CD14-positive monocyte (primary cell): Measurements from ENCODE around the gene IRS2. TPM values are rescaled to one million over a fixed set of nuclear protein-coding genes. Genes with fewer than 3 reads are reported as not detected.

Source experiments
- DNase-seq, 3 donors: peaks; one replicate each; pipeline ENCODE4 v3.0.0-alpha.2; 2011 to 2022
- H2AFZ ChIP-seq: 2 replicates; pipeline ENCODE4 v1.6.0; 2012; ENCODE audit warnings: mild to moderate bottlenecking, low read depth, low read length, inconsistent platforms; ENCODE audit not compliant: insufficient read depth, poor library complexity, severe bottlenecking
- H3K27ac ChIP-seq, 2 donors: 1 replicate in 1 of 2; 2 replicates in 1 of 2; pipeline ENCODE4 v1.5.1; 2012 to 2013; ENCODE audit warnings: low read length in 2 of 2, control low read depth in 1 of 2, inconsistent platforms in 1 of 2, low read depth in 1 of 2, mild to moderate bottlenecking in 1 of 2
- H3K27me3 ChIP-seq, 2 donors: one replicate each; pipeline versions ENCODE4 v1.6.0 to v1.6.1; 2011 to 2013; ENCODE audit warnings: low read length in 2 of 2; ENCODE audit not compliant: control insufficient read depth in 2 of 2, insufficient read depth in 2 of 2
- H3K36me3 ChIP-seq, 2 donors: replicated peaks in 1 of 2; 1 replicate in 1 of 2; 2 replicates in 1 of 2; pipeline versions ENCODE4 v1.5.1 to v1.6.1; 2012 to 2013; ENCODE audit warnings: low read length in 2 of 2, control low read depth in 1 of 2, inconsistent platforms in 1 of 2, mild to moderate bottlenecking in 1 of 2; ENCODE audit not compliant: insufficient read depth in 2 of 2, control insufficient read depth in 1 of 2
- H3K4me1 ChIP-seq, 2 donors: 1 replicate in 1 of 2; 2 replicates in 1 of 2; pipeline versions ENCODE4 v1.5.1 to v1.6.1; 2012 to 2013; ENCODE audit warnings: low read length in 2 of 2, control low read depth in 1 of 2, inconsistent platforms in 1 of 2, mild to moderate bottlenecking in 1 of 2, moderate library complexity in 1 of 2; ENCODE audit not compliant: insufficient read depth in 2 of 2, control insufficient read depth in 1 of 2
- H3K4me2 ChIP-seq: replicated peaks from 2 replicates; pipeline ENCODE3; 2012; ENCODE audit warnings: low read length, moderate library complexity, mild to moderate bottlenecking; ENCODE audit not compliant: poor library complexity, severe bottlenecking; ENCODE audit errors: extremely low read depth
- H3K4me3 ChIP-seq, 3 experiments: fragments of 200-600 bp in 1 of 3; sonication (generic) in 1 of 3; replicated peaks in 1 of 3; 1 replicate in 2 of 3; 2 replicates in 1 of 3; pipeline ENCODE4 v1.5.1; 2011 to 2013; ENCODE audit warnings: low read length in 3 of 3, mild to moderate bottlenecking in 3 of 3, control low read depth in 2 of 3, low read depth in 2 of 3, inconsistent platforms in 1 of 3, moderate library complexity in 1 of 3
- H3K79me2 ChIP-seq: 2 replicates; pipeline ENCODE4 v1.6.0; 2012; ENCODE audit warnings: mild to moderate bottlenecking, control low read depth, inconsistent platforms, low read length, moderate library complexity; ENCODE audit not compliant: insufficient read depth
- H3K9ac ChIP-seq: 2 replicates; pipeline ENCODE4 v1.6.0; 2017; ENCODE audit warnings: low read length, mild to moderate bottlenecking; ENCODE audit not compliant: insufficient read depth, poor library complexity, severe bottlenecking
- H3K9me3 ChIP-seq, 2 donors: replicated peaks in 1 of 2; 1 replicate in 1 of 2; 2 replicates in 1 of 2; pipeline versions ENCODE4 v1.5.1 to v1.6.1; 2012 to 2013; ENCODE audit warnings: low read length in 2 of 2, control low read depth in 1 of 2; ENCODE audit not compliant: control insufficient read depth in 1 of 2, insufficient read depth in 1 of 2
- H4K20me1 ChIP-seq: 2 replicates; pipeline ENCODE4 v1.6.0; 2012; ENCODE audit warnings: mild to moderate bottlenecking, low read length, control low read depth, moderate library complexity; ENCODE audit not compliant: insufficient read depth
- H3K27ac Mint-ChIP-seq, 7 donors: one replicate each; pipeline ENCODE4 v1.8.0; 2020; ENCODE audit warnings: mild to moderate bottlenecking in 7 of 7, mixed read lengths in 7 of 7, moderate library complexity in 6 of 7, inconsistent platforms in 2 of 7
- H3K27me3 Mint-ChIP-seq, 3 donors: one replicate each; pipeline ENCODE4 v1.8.0; 2021 to 2022; ENCODE audit warnings: low read depth in 3 of 3, mild to moderate bottlenecking in 3 of 3, mixed read lengths in 3 of 3, moderate library complexity in 3 of 3, inconsistent platforms in 1 of 3
- H3K36me3 Mint-ChIP-seq, 2 donors: one replicate each; pipeline ENCODE4 v1.8.0; 2020; ENCODE audit warnings: mixed read lengths in 2 of 2, inconsistent platforms in 1 of 2, mild to moderate bottlenecking in 1 of 2
- H3K4me1 Mint-ChIP-seq: one replicate; pipeline ENCODE4 v1.8.0; 2020; ENCODE audit warnings: mild to moderate bottlenecking, mixed read lengths
- H3K4me3 Mint-ChIP-seq, 2 donors: one replicate each; pipeline ENCODE4 v1.8.0; 2020; ENCODE audit warnings: mild to moderate bottlenecking in 2 of 2, mixed read lengths in 2 of 2, moderate library complexity in 1 of 2
- H3K9me3 Mint-ChIP-seq, 7 donors: one replicate each; pipeline ENCODE4 v1.8.0; 2020 to 2022; ENCODE audit warnings: mixed read lengths in 7 of 7, mild to moderate bottlenecking in 6 of 7, moderate library complexity in 6 of 7, inconsistent platforms in 2 of 7
- CTCF ChIP-seq: fragments of 200-600 bp; IDR thresholded peaks from one replicate; pipeline ENCODE4 v1.8.0; 2022; ENCODE audit warnings: antibody characterized with exemption, mild to moderate bottlenecking
- WGBS: methylation state at CpG from one replicate; pipeline ENCODE4 v1.1.5; 2013; ENCODE audit warnings: missing lambda C conversion rate; ENCODE audit not compliant: insufficient coverage; 5-methylcytosine and 5-hydroxymethylcytosine counted together
- intact Hi-C, 2 donors: fragments of 100-400 bp; cut with micrococcal nuclease; formaldehyde crosslinking; loops; one replicate each; pipeline versions ENCODE4 v1.15.0 to v1.15.1; 2023
- polyA plus RNA-seq, 3 donors: library from polyadenylated mRNA; depleted of rRNA in 1 of 3; unstranded in 2 of 3; stranded (reverse) in 1 of 3; fragments of 300-500 nt in 2 of 3; fragments of >200 nt in 1 of 3; fragmentation: Illumina TruSeq in 2 of 3; gene quantifications; 1 replicate in 2 of 3; 2 replicates in 1 of 3; pipeline ENCODE4 v1.2.3, GENCODE V29; 2012 to 2021

Gene IRS2
- polyA plus RNA-seq, 3 donors = 2.4 to 27.1 (median 3.5) TPM

- H3K27ac ChIP-seq = peak overlapping the region in 1 of 2 donors; percentile 15
- H3K27ac Mint-ChIP-seq = peak overlapping the region in 4 of 7 donors; percentile 7 to 73 (median 30)
- no peak overlapping the region for H3K4me3 Mint-ChIP-seq
- no peak overlapping the region for H3K9ac ChIP-seq
- H3K4me1 ChIP-seq = no peaks in the 10 kb centered on the region
- intact Hi-C loops = no loop called here
- H3K9me3 ChIP-seq = no peaks in the 10 kb centered on the region
- no peak overlapping the region for H3K4me2 ChIP-seq
- H3K36me3 Mint-ChIP-seq = peaks cover 36 to 68% of the 10 kb centered on the region in 2 donors
- peaks cover 17 to 61% of the 10 kb centered on the region in 2 donors for H3K36me3 ChIP-seq
- H3K9me3 Mint-ChIP-seq = no peaks in the 10 kb centered on the region
- H4K20me1 ChIP-seq = peaks cover 97% of the 10 kb centered on the region
- no peak for DNase-seq
- H3K79me2 ChIP-seq = peaks cover 91% of the 10 kb centered on the region
- H3K27me3 ChIP-seq = no peaks in the 10 kb centered on the region
- TF ChIP-seq CTCF = no peak
- peaks cover 42% of the 10 kb centered on the region for H3K4me1 Mint-ChIP-seq
- H3K27me3 Mint-ChIP-seq = peaks cover 0 to 5% (median 0%) of the 10 kb centered on the region in 3 donors
- no peak overlapping the region for H3K4me3 ChIP-seq
- no peak overlapping the region for H2AFZ ChIP-seq
- 89% methylated on average over 2 of the region's 5 CpGs for WGBS
Observed at GRCh38 chr13:109767023-109767422, 19.4 kb downstream of the IRS2 start.

- no peaks in the 10 kb centered on the region for H3K9me3 ChIP-seq
- DNase-seq = peak; percentile 33 to 62 (median 36)
- no peaks in the 10 kb centered on the region for H3K27me3 ChIP-seq
- H3K4me1 ChIP-seq = no peaks in the 10 kb centered on the region
- WGBS = 75% methylated on average over 3 of the region's 10 CpGs
- no peak overlapping the region for H2AFZ ChIP-seq
- no peak overlapping the region for H3K4me3 ChIP-seq
- H3K4me2 ChIP-seq = no peak overlapping the region
- peaks cover 0 to under 1% (median 0%) of the 10 kb centered on the region in 7 donors for H3K9me3 Mint-ChIP-seq
- no peak overlapping the region for H3K4me3 Mint-ChIP-seq
- H3K36me3 ChIP-seq = peaks cover 5 to 57% of the 10 kb centered on the region in 2 donors
- peaks cover 0 to 5% (median 0%) of the 10 kb centered on the region in 3 donors for H3K27me3 Mint-ChIP-seq
- peak overlapping the region; percentile 40 to 85 (median 68) for H3K27ac Mint-ChIP-seq
- peak overlapping the region in 1 of 2 donors; percentile 37 for H3K27ac ChIP-seq
- H3K36me3 Mint-ChIP-seq = peaks cover 28 to 69% of the 10 kb centered on the region in 2 donors
- TF ChIP-seq CTCF = peak; percentile 22
- H3K4me1 Mint-ChIP-seq = peaks cover 37% of the 10 kb centered on the region
- H3K79me2 ChIP-seq = peaks cover 91% of the 10 kb centered on the region
- H4K20me1 ChIP-seq = peaks cover 97% of the 10 kb centered on the region
- no peak overlapping the region for H3K9ac ChIP-seq
- intact Hi-C loops = no loop called here
Observed at GRCh38 chr13:109764470-109765291, 21.7 kb downstream of the IRS2 start.
